HCT116 (cell line): ENCODE results near the gene DCAF17. TPM values are rescaled to one million over a fixed set of nuclear protein-coding genes. Genes with fewer than 3 reads are reported as not detected.

Source experiments
- ATAC-seq: fragments of 200-7000 bp; cut with Tn5 transposase; 2 replicates; pipeline ENCODE4 v1.9.1; 2020; ENCODE audit warnings: mild to moderate bottlenecking, moderate library complexity
- BruUV-seq: library from RNA; stranded (reverse); fragments of 400-500 nt; replicated peaks from 2 replicates; lab custom pipeline; 2021; lab: Mats Ljungman, UMichigan
- CTCF ChIA-PET: fragments of 300-600 bp; sonication (Branson Sonifier 250); formaldehyde crosslinking; loops from one replicate; lab custom pipeline; 2021; ENCODE audit warnings: antibody characterized with exemption; lab: Charles Lee
- POLR2A ChIA-PET: fragments of 300-600, 350-600 bp; sonication (Branson Sonifier 250); formaldehyde crosslinking; loops from one replicate; lab custom pipeline; 2021; ENCODE audit warnings: antibody characterized with exemption; lab: Charles Lee
- RAD21 ChIA-PET, 2 experiments: fragments of 300-600 bp; sonication (Branson Sonifier 250); formaldehyde crosslinking; loops; one replicate each; lab custom pipeline; 2023; ENCODE audit warnings: low total read pairs in 2 of 2; ENCODE audit not compliant: uncharacterized antibody in 2 of 2, unreplicated experiment in 2 of 2, low non-redundant PET in 1 of 2; lab: Charles Lee
- DNase-seq: peaks from one replicate; pipeline ENCODE4 v3.0.0-alpha.2; 2010; ENCODE audit warnings: low read depth, low spot score
- H2AFZ ChIP-seq: fragments of 200-600 bp; shearing (Covaris generic), sonication (generic); 2 replicates; pipeline ENCODE4 v1.6.1; 2017; ENCODE audit warnings: low read depth, mixed run types, mixed read lengths, antibody characterized with exemption, low read length; ENCODE audit not compliant: poor library complexity, severe bottlenecking
- H3K27ac ChIP-seq: 2 replicates; pipeline ENCODE4 v1.5.1; 2012; ENCODE audit warnings: low read depth, low read length
- H3K27me3 ChIP-seq: fragments of 200-600 bp; sonication (generic); 2 replicates; pipeline ENCODE4 v1.6.1; 2016; ENCODE audit warnings: mixed run types, low read length, mixed read lengths; ENCODE audit not compliant: insufficient read depth
- H3K36me3 ChIP-seq, 2 experiments: fragments of 200-500 bp in 1 of 2; fragments of 200-600 bp in 1 of 2; sonication (Bioruptor generic) in 1 of 2; sonication (generic) in 1 of 2; 2 replicates each; pipeline versions ENCODE4 v1.5.1 to v1.6.1; 2014 to 2016; ENCODE audit warnings: low read length in 2 of 2, inconsistent platforms in 1 of 2, mixed read lengths in 1 of 2, mixed run types in 1 of 2; ENCODE audit not compliant: insufficient read depth in 2 of 2, control insufficient read depth in 1 of 2
- H3K4me1 ChIP-seq, 2 experiments: fragments of 200-600 bp in 1 of 2; sonication (generic) in 1 of 2; 2 replicates each; pipeline versions ENCODE4 v1.5.1 to v1.6.1; 2012 to 2017; ENCODE audit warnings: low read length in 2 of 2, inconsistent platforms in 1 of 2, mild to moderate bottlenecking in 1 of 2, mixed read lengths in 1 of 2, mixed run types in 1 of 2, moderate library complexity in 1 of 2; ENCODE audit not compliant: insufficient read depth in 2 of 2, control insufficient read depth in 1 of 2
- H3K4me2 ChIP-seq: fragments of 200-600 bp; sonication (generic); 2 replicates; pipeline ENCODE4 v1.6.1; 2017; ENCODE audit warnings: mixed run types, low read length, mixed read lengths
- H3K4me3 ChIP-seq, 2 experiments: fragments of 200-600 bp in 1 of 2; sonication (generic) in 1 of 2; replicated peaks in 1 of 2; 2 replicates each; pipeline ENCODE4 v1.5.1; 2011 to 2016; ENCODE audit warnings: low read length in 2 of 2, control low read depth in 1 of 2, low read depth in 1 of 2, mild to moderate bottlenecking in 1 of 2, mixed read lengths in 1 of 2, mixed run types in 1 of 2
- H3K79me2 ChIP-seq: fragments of 200-600 bp; sonication (generic); 2 replicates; pipeline ENCODE4 v1.6.1; 2017; ENCODE audit warnings: mild to moderate bottlenecking, mixed run types, low read length, moderate library complexity, mixed read lengths; ENCODE audit not compliant: insufficient read depth
- H3K9ac ChIP-seq: fragments of 200-600 bp; sonication (generic); 2 replicates; pipeline ENCODE4 v1.6.1; 2016; ENCODE audit warnings: low read length, mixed read lengths
- H3K9me2 ChIP-seq: fragments of 200-600 bp; sonication (generic), shearing (Covaris generic); 2 replicates; pipeline ENCODE4 v1.6.1; 2017; ENCODE audit warnings: mixed run types, mild to moderate bottlenecking, moderate library complexity; ENCODE audit not compliant: insufficient read depth
- H3K9me3 ChIP-seq, 2 experiments: fragments of 200-500 bp in 1 of 2; fragments of 200-600 bp in 1 of 2; sonication (Bioruptor generic) in 1 of 2; sonication (generic) in 1 of 2; 2 replicates each; pipeline ENCODE4 v1.6.1; 2014 to 2017; ENCODE audit warnings: low read length in 2 of 2, mixed read lengths in 2 of 2, inconsistent platforms in 1 of 2, low read depth in 1 of 2, mild to moderate bottlenecking in 1 of 2, mixed run types in 1 of 2, moderate library complexity in 1 of 2; ENCODE audit not compliant: control insufficient read depth in 1 of 2, insufficient read depth in 1 of 2
- H4K20me1 ChIP-seq: fragments of 200-600 bp; sonication (generic), shearing (Covaris generic); 2 replicates; pipeline ENCODE4 v1.6.1; 2017; ENCODE audit warnings: mixed run types, mild to moderate bottlenecking, moderate library complexity; ENCODE audit not compliant: insufficient read depth
- ATF3 ChIP-seq: IDR thresholded peaks from 2 replicates; pipeline ENCODE4 v1.6.1; 2012
- CBX3 ChIP-seq: IDR thresholded peaks from 2 replicates; pipeline ENCODE4 v1.6.1; 2012; ENCODE audit warnings: low read depth
- CEBPB ChIP-seq: IDR thresholded peaks from 2 replicates; pipeline ENCODE4 v1.6.1; 2012; ENCODE audit warnings: low read depth
- EGR1 ChIP-seq: IDR thresholded peaks from 2 replicates; pipeline ENCODE4 v1.6.1; 2012; ENCODE audit warnings: low read depth
- EZH2 ChIP-seq: fragments of 200-600 bp; sonication (generic); IDR thresholded peaks from 2 replicates; pipeline ENCODE4 v1.6.1; 2017; ENCODE audit warnings: antibody characterized with exemption, mixed run types
- EZH2phosphoT487 ChIP-seq: fragments of 200-600 bp; IDR thresholded peaks from 2 replicates; pipeline ENCODE4 v1.6.1; 2018; ENCODE audit warnings: antibody characterized with exemption, borderline replicate concordance
- FOSL1 ChIP-seq: IDR thresholded peaks from 2 replicates; pipeline ENCODE4 v1.6.1; 2012; ENCODE audit warnings: low read depth
- JUND ChIP-seq: IDR thresholded peaks from 2 replicates; pipeline ENCODE4 v1.6.1; 2012
- MAX ChIP-seq: IDR thresholded peaks from 2 replicates; pipeline ENCODE4 v1.6.1; 2012
- POLR2A ChIP-seq: IDR thresholded peaks from 2 replicates; pipeline ENCODE4 v1.7.0; 2011; ENCODE audit warnings: borderline replicate concordance; ENCODE audit not compliant: insufficient read depth, insufficient read length; ENCODE audit errors: extremely low read depth
- REST ChIP-seq: IDR thresholded peaks from 2 replicates; pipeline ENCODE4 v1.6.1; 2012; ENCODE audit warnings: low read depth
- SIN3A ChIP-seq: IDR thresholded peaks from 2 replicates; pipeline ENCODE4 v1.6.1; 2012; ENCODE audit warnings: low read depth
- SP1 ChIP-seq: IDR thresholded peaks from 2 replicates; pipeline ENCODE4 v1.6.1; 2012; ENCODE audit warnings: low read depth
- YY1 ChIP-seq: IDR thresholded peaks from 2 replicates; pipeline ENCODE4 v1.6.1; 2011; ENCODE audit warnings: low read length, low read depth, moderate library complexity, mild to moderate bottlenecking; ENCODE audit not compliant: insufficient replicate concordance; ENCODE audit errors: extremely low read depth
- ZNF274 ChIP-seq: fragments of 200-500 bp; sonication (Bioruptor generic); IDR thresholded peaks from 2 replicates; pipeline ENCODE4 v1.6.1; 2014; ENCODE audit warnings: mild to moderate bottlenecking, low read depth, low read length, inconsistent platforms
- intact Hi-C: fragments of 100-400 bp; cut with micrococcal nuclease; formaldehyde crosslinking; loops from 2 replicates; pipeline ENCODE4 v1.10.0; 2022
- total RNA-seq: library from RNA; stranded (reverse); gene quantifications from one replicate; pipeline ENCODE4 v1.2.1, GENCODE V29; 2021; ENCODE audit not compliant: unreplicated experiment

Gene DCAF17
- total RNA-seq, 1 experiment from 2014 or later: 17.7 TPM

GRCh38 chr2:171436307-171436706 is 2.3 kb downstream of the DCAF17 start:
- Histone ChIP-seq H3K27me3 (no peaks in the 10 kb centered on the region), H3K4me3 (no peak overlapping the region), H3K9me2 (no peaks in the 10 kb centered on the region), H3K4me1 (peaks cover 6 to 37% of the 10 kb centered on the region in 2 experiments; a peak in 3 of 4 replicates), H3K27ac (no peak overlapping the region), H4K20me1 (no peaks in the 10 kb centered on the region), H3K9me3 (no peaks in the 10 kb centered on the region), H3K9ac (no peak overlapping the region), H3K4me2 (peak overlapping the region; percentile 85), H3K36me3 (peaks cover 0 to 8% of the 10 kb centered on the region in 2 experiments; a peak in 1 of 4 replicates), H3K79me2 (peaks cover 52% of the 10 kb centered on the region), H2AFZ (no peak overlapping the region)
- intact Hi-C loops: no loop called here
- RAD21 ChIA-PET: no interaction called here
- DNase-seq (no peak), ATAC-seq (no peak)
- TF ChIP-seq EZH2 (no peak), SP1 (0 out of 2 replicates have a peak, but pooled peaks have one; percentile 24), EZH2phosphoT487 (no peak), JUND (peak; percentile 37; the same call in 1 of the 2 replicates), MAX (no peak), CBX3 (0 out of 2 replicates have a peak, but pooled peaks have one; percentile 27), ZNF274 (no peak), SIN3A (no peak), ATF3 (no peak), REST (no peak), CEBPB (no peak), EGR1 (no peak), POLR2A (no peak), YY1 (no peak), FOSL1 (peak; percentile 24; the same call in 1 of the 2 replicates)
- no TSS peak for BruUV-seq
- POLR2A ChIA-PET: no interaction called here
- CTCF ChIA-PET: no interaction called here
